Lower leg skin (tissue), 3 donors: Measurements from ENCODE around the gene CFAP410.

Source experiments
- POLR2A ChIP-seq, 2 donors: fragments of 450-650 bp; IDR thresholded peaks; one replicate each; pipeline ENCODE4 v1.6.1; 2016 to 2017; ENCODE audit warnings: antibody characterized with exemption in 2 of 2, mild to moderate bottlenecking in 1 of 2, moderate library complexity in 1 of 2
- TF ChIP-seq, protein P1 (sequence below), 3 donors: fragments of 450-650 bp; IDR thresholded peaks; one replicate each; pipeline ENCODE4 v1.5.1; 2016; ENCODE audit warnings: antibody characterized with exemption in 3 of 3, mild to moderate bottlenecking in 3 of 3, moderate library complexity in 2 of 3

DNA sequence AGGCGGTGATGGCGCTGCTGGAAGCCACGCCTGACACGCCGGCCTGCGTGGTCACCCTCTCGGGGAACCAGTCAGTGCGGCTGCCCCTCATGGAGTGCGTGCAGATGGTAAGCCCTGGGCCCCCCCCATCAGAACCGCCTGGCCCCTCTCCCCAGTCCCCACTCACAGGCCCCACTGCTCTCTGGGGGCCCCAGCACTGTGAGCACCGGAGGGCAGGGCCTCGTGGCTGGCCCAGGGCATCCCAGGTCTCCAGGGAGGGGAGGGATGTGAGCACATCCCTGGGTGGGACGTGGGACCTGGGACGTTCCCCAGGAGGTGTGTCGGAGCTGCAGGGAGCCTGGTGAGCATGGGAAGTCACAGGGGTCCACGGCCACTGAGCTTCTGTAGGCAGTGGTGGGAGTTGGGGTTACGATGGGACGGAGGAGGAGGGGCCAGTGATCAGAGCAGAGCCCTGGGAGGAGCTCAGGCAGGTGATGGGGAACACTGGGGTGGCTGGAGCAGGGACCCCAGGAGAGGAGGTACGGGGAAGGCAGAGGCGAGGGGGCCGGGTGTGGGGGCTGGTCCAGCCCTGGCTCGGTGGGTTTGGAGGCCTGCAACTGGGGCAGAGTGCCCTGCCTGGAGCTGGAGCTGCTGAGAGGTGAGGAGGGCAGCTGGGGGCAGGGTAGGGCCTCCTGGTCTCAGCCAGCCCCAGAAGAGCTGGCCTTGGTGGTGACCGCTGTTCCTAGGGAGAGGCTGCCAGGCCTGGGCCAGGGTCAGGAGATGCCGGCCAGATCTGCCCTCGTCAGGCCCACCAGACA, 20.5 kb downstream of the CFAP410 start:
- TF ChIP-seq, protein P1, sequence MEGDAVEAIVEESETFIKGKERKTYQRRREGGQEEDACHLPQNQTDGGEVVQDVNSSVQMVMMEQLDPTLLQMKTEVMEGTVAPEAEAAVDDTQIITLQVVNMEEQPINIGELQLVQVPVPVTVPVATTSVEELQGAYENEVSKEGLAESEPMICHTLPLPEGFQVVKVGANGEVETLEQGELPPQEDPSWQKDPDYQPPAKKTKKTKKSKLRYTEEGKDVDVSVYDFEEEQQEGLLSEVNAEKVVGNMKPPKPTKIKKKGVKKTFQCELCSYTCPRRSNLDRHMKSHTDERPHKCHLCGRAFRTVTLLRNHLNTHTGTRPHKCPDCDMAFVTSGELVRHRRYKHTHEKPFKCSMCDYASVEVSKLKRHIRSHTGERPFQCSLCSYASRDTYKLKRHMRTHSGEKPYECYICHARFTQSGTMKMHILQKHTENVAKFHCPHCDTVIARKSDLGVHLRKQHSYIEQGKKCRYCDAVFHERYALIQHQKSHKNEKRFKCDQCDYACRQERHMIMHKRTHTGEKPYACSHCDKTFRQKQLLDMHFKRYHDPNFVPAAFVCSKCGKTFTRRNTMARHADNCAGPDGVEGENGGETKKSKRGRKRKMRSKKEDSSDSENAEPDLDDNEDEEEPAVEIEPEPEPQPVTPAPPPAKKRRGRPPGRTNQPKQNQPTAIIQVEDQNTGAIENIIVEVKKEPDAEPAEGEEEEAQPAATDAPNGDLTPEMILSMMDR (IDR thresholded peaks at IDR 0.05) = no peak
- no peak for TF ChIP-seq POLR2A (IDR thresholded peaks at IDR 0.05)
